ENCODE data around the gene NEGR1.

NEGR1 gene

GRCh38 chr1:71463144-71463543 is 819.2 kb downstream of the NEGR1 start:
- H3K4me1 ChIP-seq (ENCODE audit: insufficient read depth, low read length), result no peaks in the 10 kb centered on the region
- no peaks in the 10 kb centered on the region for H3K36me3 ChIP-seq (ENCODE audit: insufficient read depth, low read length)

GRCh38 chr1:71462247-71462646 is 820.1 kb downstream of the NEGR1 start:
- no peaks in the 10 kb centered on the region for H3K4me1 ChIP-seq (ENCODE audit: insufficient read depth, low read length)
- H3K4me3 ChIP-seq (ENCODE audit: low read length), result no peak overlapping the region
- no peaks in the 10 kb centered on the region for H3K27me3 ChIP-seq (ENCODE audit: insufficient read depth, low read length)
- no peaks in the 10 kb centered on the region for H3K36me3 ChIP-seq (ENCODE audit: insufficient read depth, low read length)
- H3K9me3 ChIP-seq (ENCODE audit: low read length), result no peaks in the 10 kb centered on the region
- H2AFZ ChIP-seq (ENCODE audit: low read depth, low read length), result no peak overlapping the region

More at GRCh38 chr1:71463144-71463543, 819.2 kb downstream of the NEGR1 start:
- Histone ChIP-seq H3K4me3 (ENCODE audit: low read length) (no peak overlapping the region), H3K9me3 (ENCODE audit: low read length) (no peaks in the 10 kb centered on the region), H2AFZ (ENCODE audit: low read depth, low read length) (no peak overlapping the region), H3K27me3 (ENCODE audit: insufficient read depth, low read length) (no peaks in the 10 kb centered on the region)

GRCh38 chr1:71461416-71461815 is 820.9 kb downstream of the NEGR1 start:
- H2AFZ ChIP-seq (ENCODE audit: low read depth, low read length), result no peak overlapping the region
- H3K36me3 ChIP-seq (ENCODE audit: insufficient read depth, low read length), result no peaks in the 10 kb centered on the region
- H3K9me3 ChIP-seq (ENCODE audit: low read length), result no peaks in the 10 kb centered on the region
- no peaks in the 10 kb centered on the region for H3K4me1 ChIP-seq (ENCODE audit: insufficient read depth, low read length)
- H3K4me3 ChIP-seq (ENCODE audit: low read length), result no peak overlapping the region
- H3K27me3 ChIP-seq (ENCODE audit: insufficient read depth, low read length), result no peaks in the 10 kb centered on the region

GRCh38 chr1:71448444-71448843 is 833.9 kb downstream of the NEGR1 start:
- H3K9me3 ChIP-seq (ENCODE audit: low read length), result no peaks in the 10 kb centered on the region
- H2AFZ ChIP-seq (ENCODE audit: low read depth, low read length), result no peak overlapping the region
- H3K36me3 ChIP-seq (ENCODE audit: insufficient read depth, low read length), result no peaks in the 10 kb centered on the region
- H3K4me3 ChIP-seq (ENCODE audit: low read length), result no peak overlapping the region
- no peaks in the 10 kb centered on the region for H3K4me1 ChIP-seq (ENCODE audit: insufficient read depth, low read length)
- no peaks in the 10 kb centered on the region for H3K27me3 ChIP-seq (ENCODE audit: insufficient read depth, low read length)

- no peaks in the 10 kb centered on the region for H3K27me3 ChIP-seq (ENCODE audit: insufficient read depth, low read length)
- H2AFZ ChIP-seq (ENCODE audit: low read depth, low read length), result no peak overlapping the region
- H3K9me3 ChIP-seq (ENCODE audit: low read length), result no peaks in the 10 kb centered on the region
- no peaks in the 10 kb centered on the region for H3K4me1 ChIP-seq (ENCODE audit: insufficient read depth, low read length)
- H3K4me3 ChIP-seq (ENCODE audit: low read length), result no peak overlapping the region
- no peaks in the 10 kb centered on the region for H3K36me3 ChIP-seq (ENCODE audit: insufficient read depth, low read length)
These were observed 843.7 kb downstream of the NEGR1 start for GRCh38 chr1:71438626-71439025.

GRCh38 chr1:71435951-71436350 is 846.4 kb downstream of the NEGR1 start:
- H2AFZ ChIP-seq (ENCODE audit: low read depth, low read length), result no peak overlapping the region
- no peaks in the 10 kb centered on the region for H3K27me3 ChIP-seq (ENCODE audit: insufficient read depth, low read length)
- no peaks in the 10 kb centered on the region for H3K36me3 ChIP-seq (ENCODE audit: insufficient read depth, low read length)
- H3K9me3 ChIP-seq (ENCODE audit: low read length), result no peaks in the 10 kb centered on the region
- no peak overlapping the region for H3K4me3 ChIP-seq (ENCODE audit: low read length)
- H3K4me1 ChIP-seq (ENCODE audit: insufficient read depth, low read length), result no peaks in the 10 kb centered on the region

GRCh38 chr1:71434240-71434639 is 848.1 kb downstream of the NEGR1 start:
- Histone ChIP-seq H2AFZ (ENCODE audit: low read depth, low read length) (no peak overlapping the region), H3K4me1 (ENCODE audit: insufficient read depth, low read length) (no peaks in the 10 kb centered on the region), H3K27me3 (ENCODE audit: insufficient read depth, low read length) (no peaks in the 10 kb centered on the region), H3K36me3 (ENCODE audit: insufficient read depth, low read length) (no peaks in the 10 kb centered on the region), H3K9me3 (ENCODE audit: low read length) (no peaks in the 10 kb centered on the region), H3K4me3 (ENCODE audit: low read length) (no peak overlapping the region)

- no peak overlapping the region for H3K4me3 ChIP-seq (ENCODE audit: low read length)
- no peaks in the 10 kb centered on the region for H3K9me3 ChIP-seq (ENCODE audit: low read length)
- H3K27me3 ChIP-seq (ENCODE audit: insufficient read depth, low read length), result no peaks in the 10 kb centered on the region
- no peaks in the 10 kb centered on the region for H3K36me3 ChIP-seq (ENCODE audit: insufficient read depth, low read length)
- peaks cover 5% of the 10 kb centered on the region for H3K4me1 ChIP-seq (ENCODE audit: insufficient read depth, low read length)
- H2AFZ ChIP-seq (ENCODE audit: low read depth, low read length), result no peak overlapping the region
These were observed 854.3 kb downstream of the NEGR1 start for GRCh38 chr1:71428029-71428428.

GRCh38 chr1:71427066-71427465 is 855.3 kb downstream of the NEGR1 start:
- H3K27me3 ChIP-seq (ENCODE audit: insufficient read depth, low read length), result no peaks in the 10 kb centered on the region
- no peaks in the 10 kb centered on the region for H3K36me3 ChIP-seq (ENCODE audit: insufficient read depth, low read length)
- no peaks in the 10 kb centered on the region for H3K9me3 ChIP-seq (ENCODE audit: low read length)
- H3K4me1 ChIP-seq (ENCODE audit: insufficient read depth, low read length), result peaks cover 5% of the 10 kb centered on the region
- no peak overlapping the region for H2AFZ ChIP-seq (ENCODE audit: low read depth, low read length)
- H3K4me3 ChIP-seq (ENCODE audit: low read length), result no peak overlapping the region

GRCh38 chr1:71424536-71424935 is 857.8 kb downstream of the NEGR1 start:
- peaks cover 5% of the 10 kb centered on the region for H3K4me1 ChIP-seq (ENCODE audit: insufficient read depth, low read length)
- H3K27me3 ChIP-seq (ENCODE audit: insufficient read depth, low read length), result no peaks in the 10 kb centered on the region
- no peaks in the 10 kb centered on the region for H3K9me3 ChIP-seq (ENCODE audit: low read length)
- H2AFZ ChIP-seq (ENCODE audit: low read depth, low read length), result no peak overlapping the region
- H3K4me3 ChIP-seq (ENCODE audit: low read length), result no peak overlapping the region
- H3K36me3 ChIP-seq (ENCODE audit: insufficient read depth, low read length), result no peaks in the 10 kb centered on the region

GRCh38 chr1:71422221-71422620 is 860.1 kb downstream of the NEGR1 start:
- H3K27me3 ChIP-seq (ENCODE audit: insufficient read depth, low read length), result no peaks in the 10 kb centered on the region
- H3K4me1 ChIP-seq (ENCODE audit: insufficient read depth, low read length), result no peaks in the 10 kb centered on the region

GRCh38 chr1:71417421-71417820 is 864.9 kb downstream of the NEGR1 start:
- H2AFZ ChIP-seq (ENCODE audit: low read depth, low read length), result no peak overlapping the region

More at GRCh38 chr1:71422221-71422620, 860.1 kb downstream of the NEGR1 start:
- no peaks in the 10 kb centered on the region for H3K36me3 ChIP-seq (ENCODE audit: insufficient read depth, low read length)
- H2AFZ ChIP-seq (ENCODE audit: low read depth, low read length), result no peak overlapping the region
- H3K9me3 ChIP-seq (ENCODE audit: low read length), result no peaks in the 10 kb centered on the region
- H3K4me3 ChIP-seq (ENCODE audit: low read length), result no peak overlapping the region

GRCh38 chr1:71414179-71414578 is 868.2 kb downstream of the NEGR1 start:
- H3K4me3 ChIP-seq (ENCODE audit: low read length), result no peak overlapping the region
- H3K9me3 ChIP-seq (ENCODE audit: low read length), result no peaks in the 10 kb centered on the region
- no peaks in the 10 kb centered on the region for H3K4me1 ChIP-seq (ENCODE audit: insufficient read depth, low read length)
- H3K36me3 ChIP-seq (ENCODE audit: insufficient read depth, low read length), result no peaks in the 10 kb centered on the region
- no peak overlapping the region for H2AFZ ChIP-seq (ENCODE audit: low read depth, low read length)
- H3K27me3 ChIP-seq (ENCODE audit: insufficient read depth, low read length), result no peaks in the 10 kb centered on the region

More at GRCh38 chr1:71417421-71417820, 864.9 kb downstream of the NEGR1 start:
- Histone ChIP-seq H3K36me3 (ENCODE audit: insufficient read depth, low read length) (no peaks in the 10 kb centered on the region), H3K27me3 (ENCODE audit: insufficient read depth, low read length) (no peaks in the 10 kb centered on the region), H3K4me1 (ENCODE audit: insufficient read depth, low read length) (no peaks in the 10 kb centered on the region), H3K9me3 (ENCODE audit: low read length) (no peaks in the 10 kb centered on the region), H3K4me3 (ENCODE audit: low read length) (no peak overlapping the region)

GRCh38 chr1:71413441-71414175 is 868.7 kb downstream of the NEGR1 start:
- no peaks in the 10 kb centered on the region for H3K36me3 ChIP-seq (ENCODE audit: insufficient read depth, low read length)
- H3K27me3 ChIP-seq (ENCODE audit: insufficient read depth, low read length), result no peaks in the 10 kb centered on the region
- H3K4me3 ChIP-seq (ENCODE audit: low read length), result no peak overlapping the region
- no peak overlapping the region for H2AFZ ChIP-seq (ENCODE audit: low read depth, low read length)
- no peaks in the 10 kb centered on the region for H3K9me3 ChIP-seq (ENCODE audit: low read length)
- H3K4me1 ChIP-seq (ENCODE audit: insufficient read depth, low read length), result no peaks in the 10 kb centered on the region
